GM06990 (cell line): ENCODE results near the gene OPRM1.

ENCODE experiments used
- DNase-seq: peaks from one replicate; pipeline ENCODE4 v3.0.0-alpha.2; 2011; ENCODE audit not compliant: insufficient read length; ENCODE audit errors: extremely low read depth
- H3K27me3 ChIP-seq: replicated peaks from 2 replicates; pipeline ENCODE4 v1.6.0; 2011; ENCODE audit warnings: low read length; ENCODE audit not compliant: control insufficient read depth, insufficient read depth
- H3K36me3 ChIP-seq: 2 replicates; pipeline ENCODE4 v1.5.1; 2011; ENCODE audit warnings: low read length; ENCODE audit not compliant: control insufficient read depth, insufficient read depth
- H3K4me3 ChIP-seq: replicated peaks from 2 replicates; pipeline ENCODE4 v1.5.1; 2011; ENCODE audit warnings: low read depth, mild to moderate bottlenecking, control low read depth, low read length
- TF ChIP-seq, protein P1 (sequence below): IDR thresholded peaks from 2 replicates; pipeline ENCODE4 v1.5.1; 2011; ENCODE audit warnings: low read length, control low read depth, mild to moderate bottlenecking, inconsistent platforms; ENCODE audit not compliant: insufficient read depth, poor library complexity, severe bottlenecking

Gene OPRM1

GRCh38 chr6:154053141-154053540 lies 14.1 kb downstream of the OPRM1 start:
- TF ChIP-seq, protein P1, sequence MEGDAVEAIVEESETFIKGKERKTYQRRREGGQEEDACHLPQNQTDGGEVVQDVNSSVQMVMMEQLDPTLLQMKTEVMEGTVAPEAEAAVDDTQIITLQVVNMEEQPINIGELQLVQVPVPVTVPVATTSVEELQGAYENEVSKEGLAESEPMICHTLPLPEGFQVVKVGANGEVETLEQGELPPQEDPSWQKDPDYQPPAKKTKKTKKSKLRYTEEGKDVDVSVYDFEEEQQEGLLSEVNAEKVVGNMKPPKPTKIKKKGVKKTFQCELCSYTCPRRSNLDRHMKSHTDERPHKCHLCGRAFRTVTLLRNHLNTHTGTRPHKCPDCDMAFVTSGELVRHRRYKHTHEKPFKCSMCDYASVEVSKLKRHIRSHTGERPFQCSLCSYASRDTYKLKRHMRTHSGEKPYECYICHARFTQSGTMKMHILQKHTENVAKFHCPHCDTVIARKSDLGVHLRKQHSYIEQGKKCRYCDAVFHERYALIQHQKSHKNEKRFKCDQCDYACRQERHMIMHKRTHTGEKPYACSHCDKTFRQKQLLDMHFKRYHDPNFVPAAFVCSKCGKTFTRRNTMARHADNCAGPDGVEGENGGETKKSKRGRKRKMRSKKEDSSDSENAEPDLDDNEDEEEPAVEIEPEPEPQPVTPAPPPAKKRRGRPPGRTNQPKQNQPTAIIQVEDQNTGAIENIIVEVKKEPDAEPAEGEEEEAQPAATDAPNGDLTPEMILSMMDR, result no peak
- H3K4me3 ChIP-seq, result no peak overlapping the region
- no peak for DNase-seq
- no peaks in the 10 kb centered on the region for H3K36me3 ChIP-seq
- H3K27me3 ChIP-seq, result no peaks in the 10 kb centered on the region

GRCh38 chr6:154056536-154056935 lies 17.5 kb downstream of the OPRM1 start:
- no peak for DNase-seq

GRCh38 chr6:154057098-154057497 lies 18.1 kb downstream of the OPRM1 start:
- TF ChIP-seq, protein P1, result no peak
- Histone ChIP-seq H3K27me3 (no peaks in the 10 kb centered on the region), H3K36me3 (no peaks in the 10 kb centered on the region), H3K4me3 (no peak overlapping the region)
- no peak for DNase-seq

More at GRCh38 chr6:154056536-154056935, 17.5 kb downstream of the OPRM1 start:
- H3K4me3 ChIP-seq, result no peak overlapping the region
- H3K27me3 ChIP-seq, result no peaks in the 10 kb centered on the region
- TF ChIP-seq, protein P1, result no peak
- no peaks in the 10 kb centered on the region for H3K36me3 ChIP-seq

- TF ChIP-seq, protein P1, result no peak
- Histone ChIP-seq H3K36me3 (no peaks in the 10 kb centered on the region), H3K4me3 (no peak overlapping the region), H3K27me3 (no peaks in the 10 kb centered on the region)
- no peak for DNase-seq
Observed at GRCh38 chr6:154058963-154059680, 20.1 kb downstream of the OPRM1 start.

- no peak for DNase-seq
- no peaks in the 10 kb centered on the region for H3K27me3 ChIP-seq
- TF ChIP-seq, protein P1, result no peak
- no peaks in the 10 kb centered on the region for H3K36me3 ChIP-seq
- H3K4me3 ChIP-seq, result no peak overlapping the region
Observed at GRCh38 chr6:154060076-154060475, 21.0 kb downstream of the OPRM1 start.

- Histone ChIP-seq H3K27me3 (no peaks in the 10 kb centered on the region), H3K36me3 (no peaks in the 10 kb centered on the region), H3K4me3 (no peak overlapping the region)
- no peak for DNase-seq
- TF ChIP-seq, protein P1, result no peak
Observed at GRCh38 chr6:154070041-154070440, 31.0 kb downstream of the OPRM1 start.
